Fibroblast of skin of left biceps (primary cell): Measurements from ENCODE around the gene PGLYRP2.

ENCODE experiments used
- DNase-seq, 2 experiments: peaks; one replicate each; pipeline ENCODE4 v3.0.0-alpha.2; 2013; ENCODE audit warnings: low read depth in 2 of 2

Gene PGLYRP2

DNA sequence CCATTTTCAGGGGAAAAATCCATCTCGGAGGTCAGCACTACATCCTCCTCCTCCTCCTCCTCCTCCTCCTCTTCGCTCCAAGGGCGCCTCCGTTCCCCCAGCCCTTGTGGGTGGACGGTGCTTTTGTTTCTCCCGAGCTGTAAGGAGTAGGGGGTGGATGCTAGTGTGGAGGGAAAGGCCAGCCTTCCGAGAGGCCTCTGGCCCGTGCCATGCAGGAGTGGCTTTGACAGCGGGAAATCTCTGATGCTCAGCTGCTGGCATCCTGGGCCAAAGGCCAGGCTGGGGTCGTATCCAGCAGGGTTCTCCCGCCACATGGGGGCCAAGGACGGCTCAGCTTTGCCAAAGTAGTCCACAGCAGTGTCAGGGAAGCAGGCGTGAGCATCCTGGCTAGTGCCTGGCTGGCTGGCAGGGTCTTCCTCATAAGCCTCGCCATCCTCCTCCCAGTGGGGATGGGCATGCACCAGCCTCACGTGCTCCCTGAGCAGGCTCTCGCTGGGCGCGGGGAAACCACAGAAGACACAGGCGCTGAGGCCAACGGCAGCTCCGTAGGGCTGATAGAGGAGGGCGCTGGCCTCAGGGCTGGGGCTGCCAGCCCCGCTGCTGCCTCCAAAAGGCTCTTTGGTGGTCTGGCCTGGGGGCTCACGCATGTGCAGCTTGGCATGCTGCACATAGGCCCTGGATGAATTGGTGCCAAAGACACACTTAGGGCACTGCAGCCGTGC lies 40.1 kb downstream of the PGLYRP2 start:
- DNase-seq, result no peak

DNA sequence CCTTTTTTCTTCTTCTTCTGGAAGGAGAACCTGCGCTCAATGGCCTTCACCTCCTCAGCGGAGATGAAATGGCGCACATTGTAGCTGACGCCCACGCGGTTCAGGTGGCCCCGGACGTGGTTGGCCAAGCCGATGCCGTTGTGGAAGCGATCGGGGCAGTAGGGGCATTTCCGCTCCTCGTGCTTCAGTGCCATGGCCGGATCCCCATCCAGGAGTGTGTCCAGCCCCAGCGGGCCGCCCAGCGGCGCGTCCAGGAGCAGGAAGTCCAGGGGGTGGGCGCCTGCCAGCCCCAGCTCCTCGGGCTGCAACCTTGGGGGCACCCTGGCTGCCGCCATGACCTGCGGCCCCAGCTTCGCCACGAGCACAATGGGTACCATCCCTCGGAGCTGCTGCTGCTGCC lies 40.7 kb downstream of the PGLYRP2 start:
- no peak for DNase-seq

DNA sequence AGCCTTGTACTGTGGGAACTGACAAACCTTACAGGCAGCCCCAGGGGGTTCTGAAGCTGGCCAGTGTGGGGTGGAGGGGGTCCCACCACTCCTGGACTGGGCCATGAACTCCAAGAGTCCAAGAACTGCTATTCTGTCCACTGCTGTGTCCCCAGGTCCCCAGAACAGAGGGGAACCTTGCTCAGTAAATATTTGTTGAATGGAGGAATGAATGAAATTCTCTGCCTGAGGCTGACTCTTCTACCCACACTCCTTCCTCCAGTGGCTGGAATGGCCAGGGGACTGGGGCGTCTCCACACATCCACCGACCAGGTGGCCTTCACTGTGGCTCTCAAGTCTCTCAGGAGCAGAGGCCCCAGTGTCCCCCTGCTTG lies 41.2 kb downstream of the PGLYRP2 start:
- no peak for DNase-seq

DNA sequence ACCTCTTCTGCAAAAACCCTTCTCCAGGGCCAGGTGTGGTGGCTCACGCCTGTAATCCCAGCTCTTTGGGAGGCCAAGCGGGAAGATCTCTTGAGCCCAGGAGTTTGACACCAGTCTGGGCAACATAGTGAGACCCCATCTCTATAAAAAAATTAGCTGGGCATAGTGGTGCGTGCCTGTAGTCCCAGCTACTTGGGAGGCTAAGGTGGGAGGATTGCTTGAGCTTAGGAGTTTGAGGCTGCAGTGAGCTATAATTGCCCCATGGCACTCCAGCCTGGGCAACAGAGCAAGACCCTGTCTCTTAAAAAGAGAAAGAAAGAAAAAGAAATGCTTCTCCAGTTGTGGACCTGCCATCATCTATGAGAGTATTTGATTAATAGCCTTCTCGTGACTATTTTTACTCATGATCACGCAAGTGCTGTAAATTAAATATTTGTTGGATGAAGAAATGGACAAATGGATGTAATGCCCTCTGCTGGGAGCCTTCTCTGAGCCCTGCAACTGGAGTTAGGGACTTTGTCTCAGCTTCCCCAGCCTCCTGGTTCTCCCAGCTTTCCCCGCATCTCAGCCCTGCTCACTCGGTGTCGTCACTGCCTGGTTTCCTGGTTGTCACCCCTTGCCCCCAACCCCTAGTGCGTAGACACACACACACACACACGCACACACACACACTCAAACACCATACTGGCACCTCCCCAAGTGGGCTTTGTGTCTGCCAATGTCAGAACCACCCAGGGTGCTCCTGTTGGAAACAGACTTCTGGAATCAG lies 41.8 kb downstream of the PGLYRP2 start:
- DNase-seq, result no peak

DNA sequence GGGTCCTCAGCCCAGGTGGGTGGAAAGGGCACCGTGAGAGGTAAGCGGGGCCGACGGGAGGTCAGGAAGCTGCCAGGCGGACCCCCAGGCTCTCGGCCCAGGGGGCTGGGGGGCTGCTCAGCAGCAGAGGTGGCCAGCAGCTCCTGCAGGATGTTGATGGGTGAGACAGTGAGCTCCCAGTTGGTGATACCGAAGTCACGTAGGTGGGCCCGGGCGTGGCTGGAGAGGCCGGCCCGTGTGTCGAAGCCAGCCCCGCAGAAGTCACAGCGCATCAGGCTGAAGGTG lies 42.5 kb downstream of the PGLYRP2 start:
- DNase-seq, result no peak

DNA sequence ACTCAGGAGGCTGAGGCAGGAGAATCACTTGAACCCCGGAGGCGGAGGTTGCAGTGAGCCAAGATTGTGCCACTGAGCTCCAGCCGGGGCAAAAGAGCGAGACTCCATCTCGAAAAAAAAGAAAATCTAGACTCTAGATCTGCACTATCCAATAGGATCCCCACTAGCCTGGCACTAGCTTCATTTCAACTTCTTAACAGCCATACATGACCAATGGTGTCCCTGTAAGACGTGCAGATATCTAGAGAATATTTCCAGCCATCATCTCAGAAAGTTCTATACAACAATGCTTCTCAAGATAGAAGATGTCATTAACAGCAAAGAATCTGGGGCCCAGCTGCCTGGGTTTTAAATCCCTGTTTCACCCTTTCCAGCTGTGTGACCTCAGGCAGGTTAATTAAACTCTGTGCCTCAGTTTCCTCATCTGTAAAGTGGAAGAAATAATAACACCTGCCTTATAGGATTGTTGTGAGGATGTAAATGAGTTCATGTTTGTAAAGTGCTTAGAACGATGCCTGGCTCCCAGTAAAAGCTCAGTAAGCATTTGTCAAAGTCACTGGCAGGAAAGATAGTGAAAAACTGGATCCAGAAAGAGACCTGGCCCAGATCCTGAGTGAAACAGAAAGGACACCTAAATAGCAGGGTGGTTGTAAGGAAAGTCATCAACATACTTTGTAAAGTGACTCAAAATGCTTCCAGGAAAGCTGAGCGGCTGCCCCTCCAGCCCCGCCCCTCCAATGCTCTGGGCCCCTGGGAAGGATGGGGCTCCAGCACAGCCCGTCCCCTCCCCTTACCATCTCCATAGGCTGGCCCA lies 43.1 kb downstream of the PGLYRP2 start:
- no peak for DNase-seq

DNA sequence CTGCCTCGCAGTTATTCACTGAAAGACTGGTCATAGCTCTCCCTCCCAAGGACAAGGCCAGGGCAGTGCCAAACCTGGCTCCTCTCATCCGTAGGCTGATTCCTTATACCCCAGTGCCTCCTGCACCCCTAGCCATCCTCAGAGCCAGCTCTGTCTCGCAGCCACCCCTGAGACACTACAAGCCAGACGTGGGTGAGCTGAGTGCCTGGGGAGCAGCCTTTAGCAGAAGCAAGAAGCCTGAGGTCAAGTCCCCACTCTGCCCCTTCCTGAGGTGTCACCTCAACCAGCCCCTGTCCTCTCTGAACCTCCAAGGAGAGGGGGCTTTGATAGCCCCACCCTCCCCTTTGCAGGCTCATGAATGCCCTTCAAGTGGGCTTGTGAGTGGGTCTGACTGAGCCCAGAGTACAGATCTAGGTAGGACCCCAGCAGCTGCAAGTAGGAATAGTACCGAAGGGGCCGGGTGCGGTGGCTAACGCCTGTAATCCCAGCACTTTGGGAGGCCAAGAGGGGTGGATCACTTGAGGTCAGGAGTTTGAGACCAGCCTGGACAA lies 45.7 kb downstream of the PGLYRP2 start:
- no peak for DNase-seq

DNA sequence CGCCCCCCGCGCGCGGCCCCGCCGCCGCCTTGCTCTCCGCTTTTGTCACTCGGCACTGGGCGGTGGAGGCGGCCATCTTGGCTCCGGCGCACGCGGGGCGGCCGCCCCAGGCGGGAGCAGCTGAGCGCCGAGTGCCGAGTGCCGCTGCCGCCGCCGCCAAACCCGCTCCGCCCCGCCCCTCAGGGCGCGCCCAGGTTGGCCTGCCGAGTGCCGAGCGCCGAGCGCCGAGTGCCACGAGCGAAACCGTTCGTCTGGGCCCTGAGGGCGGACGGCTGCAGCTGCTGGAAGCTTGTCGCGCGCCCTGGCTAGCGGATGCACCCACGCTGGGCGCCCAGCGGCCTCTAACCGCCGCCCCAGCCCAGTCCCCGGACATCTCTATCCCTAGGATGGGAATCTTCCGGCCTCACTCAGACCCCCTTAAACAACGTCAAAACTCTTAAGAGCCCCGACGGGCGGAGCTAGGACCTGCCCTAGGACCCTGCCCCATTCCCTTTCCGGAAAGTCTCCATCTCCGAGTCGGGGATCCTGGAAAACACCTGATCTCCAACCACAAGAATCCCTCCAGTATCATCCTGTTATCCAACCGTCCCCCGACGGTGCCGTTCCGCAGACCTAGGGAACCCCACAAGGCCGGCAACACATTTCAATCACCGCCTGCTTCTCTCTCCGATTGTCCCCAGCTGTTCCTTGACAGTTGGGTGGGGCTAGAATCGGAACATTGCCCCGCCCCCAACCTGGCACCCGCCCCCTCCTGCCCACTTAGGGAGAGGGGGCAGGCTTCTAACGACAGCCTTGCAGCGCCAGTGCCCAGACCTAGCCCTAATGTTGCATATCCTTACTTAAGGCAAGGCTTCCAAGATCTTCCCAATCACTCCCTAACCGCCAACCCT lies 46.4 kb downstream of the PGLYRP2 start:
- DNase-seq, result peak; percentile 71 to 72

DNA sequence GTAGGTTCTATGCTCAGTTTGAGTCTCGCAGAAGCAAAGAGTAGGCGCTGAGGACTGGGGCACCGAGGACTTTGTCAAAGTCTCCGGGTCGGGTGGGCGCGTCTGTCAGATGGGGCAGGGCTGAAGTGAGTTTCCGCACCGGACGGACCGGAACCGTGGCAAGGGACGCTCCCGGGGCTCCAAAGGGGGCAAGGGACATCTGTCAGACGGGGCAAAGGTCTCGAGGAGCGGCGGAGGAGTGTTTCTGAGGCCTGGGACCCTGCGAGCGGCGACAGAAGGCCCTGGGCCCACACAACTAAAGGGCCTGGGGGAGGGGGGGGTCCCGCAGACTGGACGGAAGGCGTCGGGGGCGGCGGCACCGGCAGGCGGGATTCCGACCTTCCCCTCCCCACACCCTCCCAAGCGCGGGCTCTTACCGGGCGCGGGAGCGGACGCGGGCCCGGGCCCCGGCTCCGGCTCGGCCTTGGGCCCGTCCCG lies 47.2 kb downstream of the PGLYRP2 start:
- no peak for DNase-seq

DNA sequence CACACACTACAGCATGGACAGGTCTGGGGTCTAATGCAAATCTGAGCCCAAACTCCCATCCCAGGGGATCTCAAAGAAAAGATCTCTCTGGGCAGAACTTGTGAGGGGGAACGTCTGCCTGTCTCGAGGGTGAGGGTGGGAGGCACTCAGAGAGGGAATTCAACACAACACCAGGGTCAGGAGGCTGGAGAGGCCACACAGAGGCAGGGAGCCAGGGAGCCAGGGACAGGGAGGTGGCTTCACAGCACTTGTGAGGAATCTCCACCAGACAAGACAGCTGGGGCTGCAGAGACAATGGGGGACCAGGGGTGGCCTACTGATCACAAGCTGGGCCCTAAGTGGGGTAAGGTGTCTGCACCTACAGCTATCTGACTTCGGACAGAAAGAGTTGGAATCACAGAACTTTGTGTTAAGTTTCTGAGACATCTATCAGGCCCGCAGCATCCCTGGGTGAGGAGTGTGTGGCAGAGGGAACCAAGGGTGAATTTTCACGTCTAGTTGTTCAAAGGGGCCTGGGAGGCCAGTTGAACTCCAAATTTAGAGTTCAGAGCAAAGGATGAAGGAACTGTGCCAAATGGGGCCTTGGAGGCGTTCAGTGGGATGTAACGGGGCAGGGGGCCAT lies 47.8 kb downstream of the PGLYRP2 start:
- no peak for DNase-seq

DNA sequence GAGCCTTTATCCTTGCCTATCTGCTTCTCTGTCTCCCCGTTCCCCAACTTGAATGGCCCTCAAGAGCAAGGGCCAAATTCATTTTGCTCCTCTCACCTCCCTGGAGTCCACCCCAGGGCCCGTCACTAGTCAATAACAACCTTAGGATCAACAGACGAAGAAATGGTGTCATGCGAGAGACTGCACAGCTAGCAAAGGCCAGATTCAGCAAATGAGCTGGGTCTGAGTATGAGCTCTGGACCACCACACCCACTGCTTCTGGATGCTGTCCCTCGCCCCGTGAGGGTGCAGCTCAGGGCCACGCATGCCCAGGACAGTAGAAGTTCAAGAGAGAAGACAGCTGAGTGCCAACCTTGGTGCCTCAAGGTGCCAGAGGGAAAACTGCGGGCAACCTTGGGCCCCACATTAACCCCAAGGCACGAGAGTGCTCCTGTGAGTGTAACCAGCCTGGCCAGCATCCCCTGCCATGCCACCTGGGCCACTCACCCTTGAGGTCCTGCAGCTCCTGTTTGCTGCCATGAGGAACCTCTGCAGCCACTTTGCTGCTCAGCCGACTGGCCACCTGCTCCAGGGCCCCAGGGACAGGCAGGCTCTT lies 48.7 kb downstream of the PGLYRP2 start:
- no peak for DNase-seq

DNA sequence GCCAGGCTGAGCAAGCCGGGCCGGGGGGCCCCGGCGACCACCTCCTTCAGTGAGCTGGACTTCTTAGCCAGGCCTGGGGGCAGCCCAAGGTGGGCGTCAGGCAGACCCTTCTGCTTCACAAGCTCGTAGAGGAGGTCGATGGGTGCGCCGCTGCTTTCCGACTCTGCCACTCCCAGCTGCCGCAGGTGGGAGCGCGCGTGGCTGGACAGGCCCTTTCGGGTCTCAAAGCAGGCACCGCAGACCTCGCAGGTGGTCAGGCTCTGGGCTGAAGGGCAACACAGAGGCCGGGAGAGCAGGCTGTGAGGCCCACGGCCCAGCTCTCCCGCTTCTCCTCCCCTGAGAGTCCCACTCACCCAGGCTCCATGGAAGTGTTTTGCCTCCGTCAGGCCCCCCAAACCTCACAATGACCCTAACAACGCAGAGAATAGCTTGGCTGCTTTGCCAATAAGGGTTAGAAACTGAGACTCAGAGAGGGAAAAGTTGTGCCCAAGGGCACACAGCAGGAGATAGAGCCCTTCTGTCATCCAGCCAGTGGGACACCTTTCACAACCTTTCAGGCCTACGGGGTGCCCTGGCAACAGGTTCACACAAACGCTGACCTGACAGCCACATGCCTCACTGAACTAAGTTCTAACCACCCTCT lies 49.4 kb downstream of the PGLYRP2 start:
- DNase-seq, result no peak

DNA sequence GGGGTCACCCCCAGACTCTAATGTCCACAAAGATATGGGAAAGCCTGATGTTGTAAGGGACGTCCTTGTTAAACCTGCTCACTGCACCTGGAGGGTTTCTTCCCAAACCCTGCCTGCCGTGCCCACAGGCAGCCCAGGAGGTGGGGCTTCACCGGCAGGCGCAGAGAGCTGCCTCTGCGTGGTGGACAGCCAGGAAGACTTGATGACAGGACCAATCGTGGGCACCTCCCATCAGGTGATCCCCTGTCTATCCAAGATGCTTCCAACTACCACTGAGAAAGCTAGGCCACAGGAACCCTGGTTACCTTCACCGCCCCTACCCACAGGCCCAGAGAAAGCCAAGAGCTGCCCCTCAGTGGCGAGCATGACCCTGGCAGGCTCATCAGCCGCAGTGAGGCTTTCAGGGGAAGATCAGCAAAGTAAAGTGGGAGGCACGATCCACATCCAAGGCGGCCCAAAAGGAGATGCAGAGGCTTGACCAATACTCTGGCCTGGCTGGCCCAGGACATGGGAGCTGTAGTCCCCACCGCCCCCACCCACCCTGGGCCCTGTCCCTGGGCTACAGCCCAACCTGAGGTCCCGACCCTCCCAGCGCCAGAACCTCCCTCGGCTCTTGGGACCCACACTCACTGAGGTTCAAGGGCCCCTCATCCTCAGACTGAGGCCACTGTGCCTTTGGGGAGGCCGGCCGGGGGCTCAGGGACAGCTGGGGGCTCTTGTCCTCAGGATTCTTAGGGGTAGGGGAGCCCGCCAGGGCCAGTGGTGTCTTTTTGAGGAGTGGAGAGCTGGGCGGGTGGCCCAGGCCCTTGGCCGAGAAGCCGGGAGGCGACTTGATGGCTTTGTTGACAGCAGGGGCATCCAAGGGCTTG lies 50.1 kb downstream of the PGLYRP2 start:
- no peak for DNase-seq

DNA sequence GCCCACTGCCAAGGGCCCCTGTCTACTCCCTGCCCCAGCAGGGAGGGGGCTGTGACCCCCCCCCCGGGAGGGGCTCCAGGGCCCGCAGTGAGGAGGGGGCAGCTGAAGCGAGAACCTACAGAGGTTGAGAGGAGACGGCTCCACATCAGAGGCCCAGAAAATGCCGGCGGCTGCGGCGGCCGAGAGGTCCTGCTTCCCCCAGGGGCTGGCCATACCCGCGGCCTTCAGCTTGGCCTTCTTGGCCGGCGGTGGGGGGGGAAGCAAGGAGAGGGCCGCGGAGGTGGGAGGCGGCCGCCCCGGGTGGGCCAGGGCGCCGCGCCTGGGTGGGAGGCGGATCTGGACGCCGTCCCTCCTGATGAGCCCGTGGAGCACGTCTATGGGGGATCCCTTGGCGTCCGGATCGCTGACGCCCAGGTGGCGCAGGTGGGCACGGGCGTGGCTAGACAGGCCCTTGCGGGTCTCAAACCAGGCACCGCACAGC lies 51.3 kb downstream of the PGLYRP2 start:
- DNase-seq, result no peak

DNA sequence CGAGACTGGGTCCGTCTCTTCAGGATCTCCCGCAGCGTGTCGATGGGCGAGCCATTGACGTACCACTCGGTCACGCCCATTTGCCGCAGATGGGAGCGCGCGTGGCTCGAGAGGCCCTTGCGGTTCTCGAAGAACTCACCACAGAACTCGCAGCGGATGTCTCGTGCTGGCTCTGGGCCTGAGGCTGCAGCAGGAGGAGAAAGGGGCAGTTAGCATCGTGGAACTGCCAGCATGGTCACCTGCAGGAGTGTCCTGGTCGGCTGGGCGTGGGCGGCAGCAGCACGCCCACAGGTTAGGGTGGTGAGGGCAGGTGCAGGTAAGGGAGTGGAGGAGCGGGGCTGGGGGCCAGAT lies 52.0 kb downstream of the PGLYRP2 start:
- DNase-seq, result no peak

DNA sequence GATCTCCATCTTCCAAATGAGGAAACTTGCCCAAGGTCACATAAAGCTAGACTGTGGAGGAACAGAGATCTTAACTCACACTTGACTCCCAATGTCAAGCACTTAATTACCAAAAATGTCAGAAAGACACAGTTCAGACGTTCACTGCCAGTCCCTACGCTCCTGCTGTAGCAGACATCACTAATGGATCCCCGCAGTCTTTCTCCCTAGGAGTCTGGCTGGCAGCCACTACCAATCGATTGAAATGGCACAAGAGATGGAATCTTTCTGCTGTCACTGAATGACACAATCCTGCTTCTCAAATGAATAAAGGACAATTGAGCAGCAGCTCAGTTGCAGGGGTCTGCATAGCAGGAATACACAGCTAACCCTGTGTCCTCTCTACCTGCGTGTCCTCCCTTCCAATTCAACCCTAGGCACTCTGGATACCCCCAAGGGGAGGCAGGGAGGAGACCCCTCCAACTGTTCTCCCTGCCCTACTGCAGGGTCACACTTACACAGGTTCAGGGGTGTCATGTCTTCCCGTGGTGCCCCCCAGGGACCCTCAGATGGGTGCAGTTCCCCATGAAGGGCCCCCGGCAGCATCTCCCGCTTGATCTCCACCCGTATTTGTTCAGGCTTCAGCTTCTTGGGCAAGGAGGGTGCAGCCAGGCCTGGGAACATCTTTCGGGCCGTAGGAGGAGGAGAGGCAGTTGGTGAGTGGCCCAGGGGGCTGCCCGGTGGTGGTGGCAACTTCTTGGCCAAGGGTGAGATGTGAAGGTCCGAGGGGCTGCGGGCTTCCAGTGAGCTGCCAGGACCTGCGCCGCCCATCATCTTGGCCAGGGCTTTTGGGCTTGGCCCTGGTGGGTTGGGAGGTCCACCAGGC lies 52.6 kb downstream of the PGLYRP2 start:
- DNase-seq, result no peak

DNA sequence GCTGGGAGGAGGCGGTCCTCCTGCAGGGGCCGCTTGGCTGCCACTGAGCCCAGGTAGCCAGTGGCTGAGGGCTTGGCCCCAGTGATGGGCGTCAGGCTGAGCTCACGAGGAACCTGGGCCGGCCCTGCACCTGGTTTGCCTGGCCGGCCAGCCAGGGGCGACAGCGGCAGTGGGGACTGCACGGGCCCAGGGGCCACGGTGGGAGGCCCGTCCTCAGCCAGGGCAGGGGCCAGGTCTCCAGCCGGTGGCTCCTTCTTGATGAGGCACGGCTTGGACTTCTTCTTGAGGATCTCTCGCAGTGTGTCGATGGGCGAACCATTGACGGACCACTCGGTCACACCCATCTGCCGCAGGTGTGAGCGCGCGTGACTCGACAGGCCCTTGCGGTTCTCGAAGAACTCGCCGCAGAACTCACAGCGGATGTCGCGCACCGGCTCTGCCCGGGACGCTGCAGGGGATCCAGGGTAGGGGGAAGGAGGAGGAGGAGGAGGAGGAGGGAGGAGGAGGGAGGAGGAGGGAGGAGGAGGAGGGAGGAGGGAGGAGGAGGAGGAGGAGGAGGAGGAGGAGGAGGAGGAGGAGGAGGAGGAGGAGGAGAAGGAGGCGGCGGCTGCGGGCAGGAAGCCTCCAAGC lies 53.9 kb downstream of the PGLYRP2 start:
- no peak for DNase-seq
